Activated CD8-positive, alpha-beta memory T cell treated with anti-CD3 and anti-CD28 coated beads for 48 hours (primary cell): ENCODE results near the gene OTULINL.
A peak's percentile ranks its signal among the peaks of the same experiment; 100 is the strongest.

Source experiments
- DNase-seq, 3 experiments: peaks; one replicate each; pipeline ENCODE4 v3.0.0-alpha.2; 2020; ENCODE audit warnings: low read depth in 2 of 3, low spot score in 2 of 3

Gene OTULINL

GRCh38 chr5:14576206-14576605 is 5.4 kb upstream of the OTULINL start:
- DNase-seq, result no peak

GRCh38 chr5:14577079-14577725 is 4.4 kb upstream of the OTULINL start:
- DNase-seq, result no peak

DNA sequence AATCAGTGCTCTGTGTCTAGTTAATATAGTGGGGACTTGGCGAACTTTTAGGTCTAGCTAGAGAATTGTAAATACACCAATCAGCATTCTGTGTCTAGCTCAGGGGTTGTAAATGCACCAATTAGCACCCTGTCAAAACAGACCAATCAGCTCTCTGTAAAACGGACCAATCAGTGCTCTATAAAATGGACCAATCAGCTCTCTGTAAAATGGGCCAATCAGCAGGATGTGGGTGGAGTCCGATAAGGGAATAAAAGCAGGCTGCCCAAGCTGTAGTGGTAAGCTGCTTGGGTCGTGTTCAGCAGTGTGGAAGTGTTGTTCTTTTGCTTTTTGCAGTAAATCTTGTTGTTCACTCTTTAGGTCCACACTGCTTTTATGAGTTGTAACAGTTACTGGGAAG is 3.6 kb upstream of the OTULINL start:
- no peak for DNase-seq

- DNase-seq, result no peak
These were observed 2.3 kb upstream of the OTULINL start for GRCh38 chr5:14579246-14579645.

DNA sequence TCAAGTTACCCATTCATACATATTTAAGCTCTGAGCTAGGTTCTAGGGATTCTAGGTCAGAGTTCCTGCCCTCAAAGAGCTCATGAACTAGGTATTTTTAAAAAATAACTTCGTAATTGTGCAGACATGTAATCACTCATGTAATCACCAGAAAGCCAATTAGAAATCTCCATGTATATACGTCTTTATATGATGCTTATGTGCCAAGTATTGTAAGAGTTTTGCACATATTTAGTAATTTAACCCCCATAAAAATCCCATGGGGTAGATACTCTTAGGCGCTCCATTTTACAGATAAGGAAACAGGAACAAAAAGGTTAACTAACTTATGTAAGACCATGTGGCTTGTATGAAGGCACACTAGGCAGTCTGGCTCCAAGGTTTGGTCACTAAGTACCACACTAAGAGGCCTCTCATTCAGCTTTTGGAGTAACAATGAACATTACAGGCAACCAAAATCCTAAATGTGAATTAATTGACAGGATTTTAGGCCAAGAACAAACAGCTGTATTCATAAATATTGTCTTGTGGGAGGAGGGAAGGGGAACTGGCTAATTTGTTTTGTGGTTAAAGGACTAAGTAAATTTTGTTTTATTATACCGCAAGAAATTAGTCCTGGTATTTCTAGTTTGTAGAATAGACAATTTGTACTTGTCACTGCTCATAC is 1.7 kb upstream of the OTULINL start:
- DNase-seq, result no peak

- DNase-seq, result no peak
These were observed 1.1 kb upstream of the OTULINL start for GRCh38 chr5:14580398-14581034.

DNA sequence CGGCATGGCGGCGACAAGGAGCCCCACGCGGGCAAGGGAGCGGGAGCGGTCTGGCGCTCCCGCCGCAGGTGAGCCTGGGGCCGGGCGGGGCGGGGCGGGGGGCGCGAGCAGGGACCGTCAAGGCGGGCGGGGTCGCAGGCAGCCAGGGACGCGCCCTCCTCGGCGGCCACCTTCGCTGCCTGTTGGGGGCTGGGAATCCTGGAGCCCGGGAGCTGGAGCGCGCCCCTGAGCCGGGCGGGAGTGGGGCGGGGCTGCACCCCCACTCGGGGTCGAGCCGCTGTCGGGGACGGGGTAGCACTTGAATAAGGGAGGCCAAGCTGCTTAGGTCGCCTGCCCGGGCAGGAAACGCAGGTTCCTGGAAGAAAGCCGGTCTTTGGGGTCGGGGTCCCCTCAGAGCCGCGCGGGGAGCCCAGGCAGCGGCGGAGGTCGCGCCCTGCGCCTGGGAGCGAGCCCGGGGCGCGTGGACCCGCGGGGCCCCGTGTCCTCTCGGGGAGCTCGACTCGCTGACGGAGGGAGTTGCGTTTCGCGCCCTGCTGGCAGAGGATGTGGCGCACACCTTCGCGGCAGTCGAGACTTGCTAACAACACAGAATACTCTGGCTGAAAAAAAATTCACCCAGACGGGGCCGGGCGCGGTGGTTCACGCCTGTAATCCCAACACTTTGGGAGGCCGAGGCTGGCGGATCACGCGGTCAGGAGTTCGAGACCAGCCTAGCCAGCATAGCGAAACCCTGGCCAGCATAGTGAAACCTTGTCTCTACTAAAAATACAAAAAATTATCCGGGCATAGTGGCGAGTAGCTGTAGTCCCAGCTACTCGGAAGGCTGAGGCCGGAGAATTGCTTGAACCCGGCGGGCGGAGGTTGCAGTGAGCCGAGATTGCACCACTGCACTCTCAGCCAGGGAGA is 552 bp downstream of the OTULINL start:
- DNase-seq, result peak; percentile 42 to 56 (median 55)

- no peak for DNase-seq
These were observed 1.2 kb downstream of the OTULINL start for GRCh38 chr5:14582797-14583137.

DNA sequence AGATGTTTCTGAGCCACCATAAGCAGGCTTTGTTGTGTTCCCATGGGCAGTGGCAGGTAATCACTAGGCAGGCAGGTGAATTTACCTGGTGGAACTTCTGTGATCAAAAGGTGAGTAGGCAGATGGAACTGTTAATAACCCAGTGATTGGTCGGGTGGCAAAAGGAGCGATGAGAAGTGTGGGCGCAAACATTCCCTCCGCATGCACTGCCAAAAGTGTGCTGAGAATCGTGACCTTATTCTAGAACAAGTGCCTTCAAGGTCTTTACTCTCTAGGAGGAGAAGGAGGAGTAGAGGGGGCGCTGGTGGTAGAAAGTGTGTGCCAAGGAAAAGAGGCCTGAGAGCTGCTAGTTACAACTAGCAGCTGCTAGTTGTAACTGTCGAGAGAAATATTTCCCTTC is 3.3 kb downstream of the OTULINL start:
- no peak for DNase-seq

DNA sequence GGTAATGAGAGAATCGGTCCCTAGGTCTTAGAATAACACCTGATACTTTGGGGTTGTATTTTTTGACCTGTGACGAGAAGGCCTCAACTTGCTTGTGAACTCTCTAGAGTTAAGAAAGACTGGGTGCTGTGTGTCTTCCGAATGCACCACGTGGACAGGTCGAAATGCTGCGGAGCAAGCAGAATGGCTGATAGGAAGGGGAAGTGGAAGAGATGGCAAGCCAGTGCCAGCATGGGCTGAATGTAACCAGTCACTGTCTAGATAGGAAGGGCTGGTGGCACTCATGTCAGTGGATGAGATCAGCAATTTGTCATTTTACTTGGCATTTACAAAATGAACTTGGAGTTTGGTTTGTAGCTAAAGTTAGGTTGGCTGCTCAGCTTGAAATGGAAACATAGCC is 5.6 kb downstream of the OTULINL start:
- no peak for DNase-seq

DNA sequence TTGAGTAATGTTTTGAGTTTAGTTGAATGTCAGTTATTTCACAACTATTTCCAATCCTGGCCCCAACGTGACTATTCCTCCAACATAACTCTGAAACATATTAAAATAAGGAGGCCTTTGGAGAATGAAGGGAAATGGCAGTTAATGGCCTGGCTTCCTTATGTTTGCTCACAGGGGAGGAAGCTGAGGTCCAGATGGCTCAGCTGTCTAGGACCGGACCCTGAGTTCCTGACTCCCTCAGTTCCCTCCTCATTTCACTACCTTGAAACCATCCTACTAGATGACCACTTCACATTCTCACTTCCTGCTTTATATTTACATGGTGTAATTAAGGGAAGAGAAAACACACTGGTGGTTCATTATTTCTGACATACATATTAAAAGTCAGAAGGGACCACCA is 6.6 kb downstream of the OTULINL start:
- no peak for DNase-seq

GRCh38 chr5:14588758-14589543 is 7.4 kb downstream of the OTULINL start:
- DNase-seq, result no peak

DNA sequence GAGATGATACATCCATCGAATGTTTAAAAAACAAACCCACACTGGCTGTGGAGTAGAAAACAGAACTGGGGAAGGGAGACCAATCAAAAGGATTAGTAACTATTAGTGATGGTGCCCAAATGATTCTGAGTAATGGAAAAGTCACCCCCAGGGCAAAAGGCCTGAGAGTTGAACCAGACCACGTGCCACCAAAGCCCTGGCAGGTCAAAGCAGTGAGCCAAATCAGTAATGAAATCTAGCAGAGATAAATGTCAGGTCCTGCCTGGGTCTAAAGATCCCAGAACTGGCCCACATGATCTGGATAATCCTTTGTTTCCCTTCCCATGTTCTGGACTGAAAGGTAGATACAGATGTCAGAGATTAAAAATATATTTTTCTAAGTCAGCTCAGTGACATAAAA is 9.4 kb downstream of the OTULINL start:
- DNase-seq, result no peak

DNA sequence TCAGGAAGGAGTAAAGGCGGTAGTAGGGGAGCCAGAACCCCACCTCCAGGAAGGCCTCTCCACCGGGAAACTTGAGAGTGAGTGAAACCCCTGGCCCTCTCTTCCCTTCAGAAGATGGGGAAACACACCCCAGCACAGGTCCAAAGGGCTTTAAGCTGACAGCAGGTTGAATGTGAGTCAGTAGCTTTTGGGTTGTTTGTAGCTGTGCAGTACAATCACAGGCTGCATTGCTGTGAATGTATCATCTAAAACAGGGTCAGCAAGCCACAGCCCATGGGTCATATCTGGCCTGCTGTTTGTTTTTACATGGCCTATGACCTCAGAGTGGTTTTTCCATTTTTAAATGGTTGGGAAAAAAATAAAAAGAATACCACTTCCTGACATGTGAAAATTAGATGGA is 10.0 kb downstream of the OTULINL start:
- no peak for DNase-seq

- peak in 1 of 3 experiments; percentile 21 for DNase-seq
These were observed 11.9 kb downstream of the OTULINL start for GRCh38 chr5:14593326-14594021.

GRCh38 chr5:14594378-14595074 is 12.9 kb downstream of the OTULINL start:
- DNase-seq, result no peak

DNA sequence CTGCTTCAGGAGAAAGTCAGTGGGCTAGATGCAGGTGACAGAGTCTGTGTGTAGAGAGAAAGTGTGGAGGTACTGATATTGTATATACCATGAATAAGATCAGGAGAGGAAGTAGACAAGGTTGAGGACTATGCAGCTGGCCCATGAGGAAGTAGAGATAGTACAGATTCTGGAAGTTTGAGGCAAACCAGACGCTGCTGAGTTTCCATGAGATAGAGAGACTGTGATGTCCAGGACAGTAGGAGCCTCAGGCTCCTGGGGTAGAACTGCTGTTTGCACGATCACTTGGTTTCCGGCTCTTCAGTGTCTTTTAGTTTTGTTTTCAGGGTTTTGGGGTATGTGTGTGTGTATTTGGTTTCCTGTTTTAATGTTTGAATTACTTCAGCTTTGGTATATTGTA is 13.6 kb downstream of the OTULINL start:
- DNase-seq, result no peak

DNA sequence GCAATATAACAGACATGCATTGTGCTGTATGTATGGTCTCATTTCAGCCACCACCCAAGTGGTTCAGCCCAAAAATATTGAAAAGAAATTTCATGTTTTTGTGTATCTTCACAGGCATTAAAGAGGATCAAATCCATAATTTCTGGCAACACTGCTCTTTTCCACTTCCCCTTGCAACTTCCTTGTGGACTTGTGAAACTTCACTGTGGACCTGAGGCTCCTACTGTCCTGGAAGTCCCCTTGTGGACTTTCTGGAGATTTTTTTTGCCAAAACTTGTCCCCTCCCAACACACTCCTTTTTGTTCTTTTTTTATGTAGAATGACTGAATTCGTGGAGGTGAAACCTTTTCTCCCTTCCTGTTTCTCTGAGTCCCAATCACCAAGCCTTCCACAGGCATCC is 14.3 kb downstream of the OTULINL start:
- DNase-seq, result no peak

- DNase-seq, result no peak
These were observed 15.5 kb downstream of the OTULINL start for GRCh38 chr5:14597080-14597479.

DNA sequence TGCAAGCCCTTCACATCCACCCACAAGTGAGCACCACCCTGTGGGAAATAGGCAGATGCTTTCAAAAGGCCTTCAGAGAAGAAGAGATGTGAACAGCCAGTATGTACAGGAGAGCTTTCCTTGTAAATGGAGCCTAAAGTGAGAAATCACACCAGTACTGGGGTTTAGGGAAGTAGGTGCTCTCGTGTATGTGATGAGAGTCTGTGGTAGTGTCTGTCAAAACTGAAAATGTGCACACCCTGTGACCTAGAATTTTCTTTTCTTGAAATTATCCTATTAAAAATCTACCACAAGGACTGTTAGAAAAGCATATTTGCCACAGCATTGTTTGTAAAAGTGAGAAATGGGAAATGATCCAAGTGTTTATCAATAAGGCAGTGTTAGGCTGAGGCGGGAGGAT is 16.6 kb downstream of the OTULINL start:
- DNase-seq, result no peak
